WTC11 (cell line): ENCODE data around the gene STK11. TPM values are rescaled to one million over a fixed set of nuclear protein-coding genes. Genes with fewer than 3 reads are reported as not detected.

Source experiments
- AR ChIP-seq: fragments of 250-450 bp; sonication (Bioruptor Pico); IDR thresholded peaks from 2 replicates; pipeline ENCODE4 v1.9.0; 2021; ENCODE audit warnings: mild to moderate bottlenecking
- ARID4B ChIP-seq: sonication (generic); formaldehyde crosslinking; IDR thresholded peaks from 2 replicates; pipeline ENCODE4 v1.8.0; 2023; ENCODE audit warnings: missing genetic modification reagents, mild to moderate bottlenecking, borderline replicate concordance
- CREM ChIP-seq: sonication (generic); formaldehyde crosslinking; IDR thresholded peaks from 2 replicates; pipeline ENCODE4 v1.8.1; 2022; ENCODE audit warnings: mild to moderate bottlenecking, missing genetic modification reagents, moderate library complexity
- E2F5 ChIP-seq: sonication (generic); formaldehyde crosslinking; IDR thresholded peaks from 2 replicates; pipeline ENCODE4 v1.8.1; 2022; ENCODE audit warnings: mild to moderate bottlenecking, moderate library complexity, missing genetic modification reagents
- ERG ChIP-seq: fragments of 250-450 bp; sonication (Bioruptor Pico); IDR thresholded peaks from 2 replicates; pipeline ENCODE4 v1.8.0; 2021; ENCODE audit warnings: mild to moderate bottlenecking
- ESRRA ChIP-seq: sonication (generic); formaldehyde crosslinking; IDR thresholded peaks from 2 replicates; pipeline ENCODE4 v1.8.1; 2022; ENCODE audit warnings: mild to moderate bottlenecking, missing genetic modification reagents, borderline replicate concordance
- GABPB1 ChIP-seq: sonication (generic); formaldehyde crosslinking; IDR thresholded peaks from 2 replicates; pipeline ENCODE4 v1.8.1; 2023; ENCODE audit warnings: mild to moderate bottlenecking, missing genetic modification reagents
- NFATC4 ChIP-seq: fragments of 250-450 bp; sonication (Bioruptor Pico); IDR thresholded peaks from 2 replicates; pipeline ENCODE4 v1.9.0; 2021; ENCODE audit warnings: mild to moderate bottlenecking
- NR3C1 ChIP-seq: sonication (generic); formaldehyde crosslinking; conservative IDR thresholded peaks from 2 replicates; pipeline ENCODE4 v1.8.1; 2023; ENCODE audit warnings: low read depth, mild to moderate bottlenecking, missing genetic modification reagents
- PRRX2 ChIP-seq: fragments of 250-450 bp; sonication (Bioruptor Pico); IDR thresholded peaks from 2 replicates; pipeline ENCODE4 v1.8.0; 2021; ENCODE audit warnings: mild to moderate bottlenecking
- SOX15 ChIP-seq: fragments of 250-450 bp; sonication (Bioruptor Pico); IDR thresholded peaks from 2 replicates; pipeline ENCODE4 v1.9.0; 2021; ENCODE audit warnings: mild to moderate bottlenecking
- TCF7 ChIP-seq: sonication (generic); formaldehyde crosslinking; IDR thresholded peaks from 2 replicates; pipeline ENCODE4 v1.8.0; 2022; ENCODE audit warnings: mild to moderate bottlenecking, low read depth, missing genetic modification reagents, moderate library complexity
- TEAD4 ChIP-seq: sonication (generic); formaldehyde crosslinking; IDR thresholded peaks from 2 replicates; pipeline ENCODE4 v1.8.0; 2022; ENCODE audit warnings: mild to moderate bottlenecking, missing genetic modification reagents
- ZNF138 ChIP-seq: sonication (generic); formaldehyde crosslinking; conservative IDR thresholded peaks from 2 replicates; pipeline ENCODE4 v1.8.1; 2022; ENCODE audit warnings: mild to moderate bottlenecking, moderate library complexity, missing genetic modification reagents
- ZNF317 ChIP-seq: sonication (generic); formaldehyde crosslinking; IDR thresholded peaks from 2 replicates; pipeline ENCODE4 v1.8.1; 2023; ENCODE audit warnings: low read depth, mild to moderate bottlenecking, moderate library complexity, missing genetic modification reagents, borderline replicate concordance
- ZNF423 ChIP-seq: fragments of 250-450 bp; sonication (Bioruptor Pico); IDR thresholded peaks from 2 replicates; pipeline ENCODE4 v2.1.2; 2022; ENCODE audit warnings: mild to moderate bottlenecking, moderate library complexity
- ZNF671 ChIP-seq: fragments of 250-450 bp; sonication (Bioruptor Pico); IDR thresholded peaks from 2 replicates; pipeline ENCODE4 v1.8.0; 2021; ENCODE audit warnings: mild to moderate bottlenecking
- total RNA-seq: library from RNA; stranded (reverse); gene quantifications from 3 replicates; pipeline ENCODE4 v1.2.3, GENCODE V29; 2021
- TF ChIP-seq, protein P1 (sequence below): sonication (generic); formaldehyde crosslinking; conservative IDR thresholded peaks from 2 replicates; pipeline ENCODE4 v1.8.1; 2022; ENCODE audit warnings: mild to moderate bottlenecking, missing genetic modification reagents
- TF ChIP-seq, protein P2 (sequence below): sonication (generic); formaldehyde crosslinking; IDR thresholded peaks from 2 replicates; pipeline ENCODE4 v1.8.0; 2022; ENCODE audit warnings: mild to moderate bottlenecking, missing genetic modification reagents
- TF ChIP-seq, protein P3 (sequence below): fragments of 250-450 bp; sonication (Bioruptor Pico); conservative IDR thresholded peaks from 2 replicates; pipeline ENCODE4 v1.9.0; 2021; ENCODE audit warnings: mild to moderate bottlenecking
- TF ChIP-seq, protein P4 (sequence below): sonication (generic); formaldehyde crosslinking; IDR thresholded peaks from 2 replicates; pipeline ENCODE4 v1.8.1; 2023; ENCODE audit warnings: mild to moderate bottlenecking, missing genetic modification reagents, moderate library complexity
- TF ChIP-seq, protein P5 (sequence below): sonication (generic); formaldehyde crosslinking; IDR thresholded peaks from 2 replicates; pipeline ENCODE4 v1.8.1; 2023; ENCODE audit warnings: mild to moderate bottlenecking, missing genetic modification reagents, moderate library complexity

The STK11 gene
- total RNA-seq, 1 experiment from 2014 or later, result 112 TPM

GRCh38 chr19:1249298-1249989, 43.9 kb downstream of the STK11 start (continued):
- TF ChIP-seq ZNF317 (CRISPR knock-in tag) (no peak; the same call in 1 of the 2 replicates), ESRRA (CRISPR knock-in tag) (no peak), GABPB1 (CRISPR knock-in tag) (peak; percentile 32; the same call in 1 of the 2 replicates), NR3C1 (CRISPR knock-in tag) (no peak), E2F5 (CRISPR knock-in tag) (0 out of 2 replicates have a peak, but pooled peaks have one; percentile 25), ARID4B (CRISPR knock-in tag) (no peak), ZNF671 (CRISPR knock-in tag) (no peak), AR (CRISPR knock-in tag) (no peak), ERG (CRISPR knock-in tag) (peak; percentile 51; the same call in 1 of the 2 replicates), ZNF138 (CRISPR knock-in tag) (no peak), NFATC4 (CRISPR knock-in tag) (no peak), TCF7 (no peak), TEAD4 (no peak), PRRX2 (0 out of 2 replicates have a peak, but pooled peaks have one; percentile 26), ZNF423 (CRISPR knock-in tag) (peak; percentile 85), CREM (CRISPR knock-in tag) (0 out of 2 replicates have a peak, but pooled peaks have one; percentile 1), SOX15 (CRISPR knock-in tag) (no peak)
- TF ChIP-seq, protein P1, sequence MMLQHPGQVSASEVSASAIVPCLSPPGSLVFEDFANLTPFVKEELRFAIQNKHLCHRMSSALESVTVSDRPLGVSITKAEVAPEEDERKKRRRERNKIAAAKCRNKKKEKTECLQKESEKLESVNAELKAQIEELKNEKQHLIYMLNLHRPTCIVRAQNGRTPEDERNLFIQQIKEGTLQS (CRISPR knock-in tag), result no peak
- TF ChIP-seq, protein P2, sequence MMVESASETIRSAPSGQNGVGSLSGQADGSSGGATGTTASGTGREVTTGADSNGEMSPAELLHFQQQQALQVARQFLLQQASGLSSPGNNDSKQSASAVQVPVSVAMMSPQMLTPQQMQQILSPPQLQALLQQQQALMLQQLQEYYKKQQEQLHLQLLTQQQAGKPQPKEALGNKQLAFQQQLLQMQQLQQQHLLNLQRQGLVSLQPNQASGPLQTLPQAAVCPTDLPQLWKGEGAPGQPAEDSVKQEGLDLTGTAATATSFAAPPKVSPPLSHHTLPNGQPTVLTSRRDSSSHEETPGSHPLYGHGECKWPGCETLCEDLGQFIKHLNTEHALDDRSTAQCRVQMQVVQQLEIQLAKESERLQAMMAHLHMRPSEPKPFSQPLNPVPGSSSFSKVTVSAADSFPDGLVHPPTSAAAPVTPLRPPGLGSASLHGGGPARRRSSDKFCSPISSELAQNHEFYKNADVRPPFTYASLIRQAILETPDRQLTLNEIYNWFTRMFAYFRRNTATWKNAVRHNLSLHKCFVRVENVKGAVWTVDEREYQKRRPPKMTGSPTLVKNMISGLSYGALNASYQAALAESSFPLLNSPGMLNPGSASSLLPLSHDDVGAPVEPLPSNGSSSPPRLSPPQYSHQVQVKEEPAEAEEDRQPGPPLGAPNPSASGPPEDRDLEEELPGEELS (CRISPR knock-in tag), result 0 out of 2 replicates have a peak, but pooled peaks have one; percentile 7
- TF ChIP-seq, protein P3, sequence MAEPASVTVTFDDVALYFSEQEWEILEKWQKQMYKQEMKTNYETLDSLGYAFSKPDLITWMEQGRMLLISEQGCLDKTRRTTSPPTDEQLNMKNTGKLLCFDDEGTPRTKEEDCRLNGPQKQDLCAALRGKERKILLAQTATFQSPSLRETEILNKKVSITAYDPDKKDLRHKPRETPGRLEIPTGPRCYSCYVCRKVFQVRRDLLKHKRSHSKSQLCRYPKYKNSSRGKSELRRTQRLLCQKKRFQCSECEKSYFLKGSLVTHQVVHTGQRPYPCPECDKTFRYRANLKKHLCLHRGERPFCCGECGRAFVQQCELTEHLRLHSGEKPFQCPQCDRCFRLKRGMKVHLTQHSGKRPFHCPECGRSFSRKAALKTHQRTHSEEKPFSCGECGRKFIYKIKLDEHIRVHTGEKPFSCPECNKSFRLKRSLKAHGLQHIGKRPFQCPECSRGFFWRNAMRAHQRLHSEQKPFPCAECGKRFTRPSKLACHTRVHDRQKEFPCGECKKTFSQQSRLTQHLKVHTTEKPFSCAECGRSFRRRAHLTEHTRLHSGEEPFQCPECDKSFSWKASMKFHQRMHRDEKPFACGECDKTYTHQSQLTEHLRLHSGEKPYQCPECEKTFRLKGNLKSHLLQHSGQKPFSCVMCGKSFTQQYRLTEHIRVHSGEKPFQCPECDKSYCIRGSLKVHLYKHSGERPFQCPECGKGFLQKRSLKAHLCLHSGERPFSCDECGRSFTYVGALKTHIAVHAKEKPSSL (CRISPR knock-in tag), result no peak
- TF ChIP-seq, protein P4, sequence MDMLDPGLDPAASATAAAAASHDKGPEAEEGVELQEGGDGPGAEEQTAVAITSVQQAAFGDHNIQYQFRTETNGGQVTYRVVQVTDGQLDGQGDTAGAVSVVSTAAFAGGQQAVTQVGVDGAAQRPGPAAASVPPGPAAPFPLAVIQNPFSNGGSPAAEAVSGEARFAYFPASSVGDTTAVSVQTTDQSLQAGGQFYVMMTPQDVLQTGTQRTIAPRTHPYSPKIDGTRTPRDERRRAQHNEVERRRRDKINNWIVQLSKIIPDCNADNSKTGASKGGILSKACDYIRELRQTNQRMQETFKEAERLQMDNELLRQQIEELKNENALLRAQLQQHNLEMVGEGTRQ (CRISPR knock-in tag), result peak; percentile 78
- TF ChIP-seq, protein P5, sequence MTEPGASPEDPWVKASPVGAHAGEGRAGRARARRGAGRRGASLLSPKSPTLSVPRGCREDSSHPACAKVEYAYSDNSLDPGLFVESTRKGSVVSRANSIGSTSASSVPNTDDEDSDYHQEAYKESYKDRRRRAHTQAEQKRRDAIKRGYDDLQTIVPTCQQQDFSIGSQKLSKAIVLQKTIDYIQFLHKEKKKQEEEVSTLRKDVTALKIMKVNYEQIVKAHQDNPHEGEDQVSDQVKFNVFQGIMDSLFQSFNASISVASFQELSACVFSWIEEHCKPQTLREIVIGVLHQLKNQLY (CRISPR knock-in tag), result no peak
